Calu3 (cell line): ENCODE measurements around the gene CLIP1. TPM values are rescaled to one million over a fixed set of nuclear protein-coding genes. Genes with fewer than 3 reads are reported as not detected.

Experiments used
- BruUV-seq: library from RNA; stranded (reverse); fragments of 400-500 nt; replicated peaks from 2 replicates; lab custom pipeline; 2021; lab: Mats Ljungman, UMichigan
- CTCF ChIA-PET: fragments of 300-600 bp; sonication (Branson Sonifier 250); formaldehyde crosslinking; loops from one replicate; lab custom pipeline; 2022; ENCODE audit warnings: antibody characterized with exemption; lab: Charles Lee
- DNase-seq: peaks from one replicate; pipeline ENCODE4 v3.0.0; 2022
- H3K27ac Mint-ChIP-seq: one replicate; pipeline ENCODE4 v1.8.0; 2022; ENCODE audit warnings: mixed read lengths; ENCODE audit not compliant: unreplicated experiment
- H3K27me3 Mint-ChIP-seq: one replicate; pipeline ENCODE4 v1.8.0; 2022; ENCODE audit warnings: mixed read lengths; ENCODE audit not compliant: unreplicated experiment
- H3K36me3 Mint-ChIP-seq: one replicate; pipeline ENCODE4 v1.8.0; 2022; ENCODE audit warnings: mild to moderate bottlenecking, moderate library complexity, mixed read lengths; ENCODE audit not compliant: insufficient read depth, unreplicated experiment
- H3K4me1 Mint-ChIP-seq: one replicate; pipeline ENCODE4 v1.8.0; 2022; ENCODE audit warnings: mild to moderate bottlenecking, low read depth, mixed read lengths; ENCODE audit not compliant: unreplicated experiment
- H3K4me3 Mint-ChIP-seq: one replicate; pipeline ENCODE4 v1.8.0; 2022; ENCODE audit warnings: mild to moderate bottlenecking, low read depth, moderate library complexity, mixed read lengths; ENCODE audit not compliant: unreplicated experiment
- H3K9me3 Mint-ChIP-seq: one replicate; pipeline ENCODE4 v1.8.0; 2022; ENCODE audit warnings: low read depth, mixed read lengths; ENCODE audit not compliant: unreplicated experiment
- intact Hi-C: fragments of 100-400 bp; cut with micrococcal nuclease; formaldehyde crosslinking; loops from one replicate; pipeline ENCODE4 v1.10.0; 2022; ENCODE audit not compliant: unreplicated experiment
- total RNA-seq: library from RNA; stranded (reverse); gene quantifications from 2 replicates; pipeline ENCODE4 v1.2.3, GENCODE V29; 2022
- TF ChIP-seq, protein P1 (sequence below): fragments of 200-600 bp; IDR thresholded peaks from one replicate; pipeline ENCODE4 v1.8.0; 2022; ENCODE audit warnings: antibody characterized with exemption; ENCODE audit not compliant: unreplicated experiment

The CLIP1 gene
- total RNA-seq, 1 experiment from 2014 or later, result 95.3 TPM

DNA sequence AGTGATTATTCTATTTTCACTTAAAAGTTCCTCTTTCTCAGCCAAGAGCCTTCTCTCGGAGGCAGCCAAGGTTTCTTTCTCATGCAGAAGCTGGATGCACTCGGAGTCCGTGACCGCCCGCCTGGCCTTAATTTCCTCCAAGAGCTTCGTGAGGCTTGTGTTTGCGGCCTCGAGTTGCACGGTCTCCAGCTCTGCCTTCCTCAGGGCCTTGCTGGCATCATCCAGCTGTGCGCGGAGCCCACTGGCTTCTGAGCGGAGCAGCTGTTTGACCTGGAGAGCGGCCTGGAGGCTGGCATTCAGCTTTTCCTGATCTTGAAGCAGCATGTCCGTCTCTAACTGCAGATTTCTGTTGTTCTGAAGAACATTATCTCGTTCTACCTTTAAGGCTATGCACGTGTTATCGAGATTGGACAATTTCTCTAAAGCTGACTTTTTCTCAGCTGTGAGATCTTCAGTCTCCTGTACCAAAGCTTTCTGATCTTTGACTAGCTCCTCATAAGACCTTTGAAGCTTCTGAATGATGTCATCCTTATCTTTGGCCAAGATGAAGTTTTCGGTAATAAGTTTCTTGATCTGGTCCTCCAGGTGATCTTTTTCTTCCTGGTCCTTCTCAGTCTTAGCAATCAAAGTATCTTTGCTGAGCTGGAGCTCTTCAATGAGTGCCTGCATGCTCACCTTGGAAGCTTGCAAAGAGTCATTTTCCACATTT lies 99.0 kb downstream of the CLIP1 start:
- H3K9me3 Mint-ChIP-seq, result no peaks in the 10 kb centered on the region
- intact Hi-C loops, result no loop called here
- no peaks in the 10 kb centered on the region for H3K4me1 Mint-ChIP-seq
- CTCF ChIA-PET, result interaction anchor here (0.6 kb wide), 1 partner anchor 39 kb away, joined by 3 read pairs; no protein-coding TSS in a partner anchor
- H3K4me3 Mint-ChIP-seq, result no peak overlapping the region
- H3K36me3 Mint-ChIP-seq, result peaks cover 29% of the 10 kb centered on the region
- H3K27ac Mint-ChIP-seq, result no peak overlapping the region
- no peak for DNase-seq
- no peaks in the 10 kb centered on the region for H3K27me3 Mint-ChIP-seq
- BruUV-seq, result no TSS peak
- TF ChIP-seq, protein P1, sequence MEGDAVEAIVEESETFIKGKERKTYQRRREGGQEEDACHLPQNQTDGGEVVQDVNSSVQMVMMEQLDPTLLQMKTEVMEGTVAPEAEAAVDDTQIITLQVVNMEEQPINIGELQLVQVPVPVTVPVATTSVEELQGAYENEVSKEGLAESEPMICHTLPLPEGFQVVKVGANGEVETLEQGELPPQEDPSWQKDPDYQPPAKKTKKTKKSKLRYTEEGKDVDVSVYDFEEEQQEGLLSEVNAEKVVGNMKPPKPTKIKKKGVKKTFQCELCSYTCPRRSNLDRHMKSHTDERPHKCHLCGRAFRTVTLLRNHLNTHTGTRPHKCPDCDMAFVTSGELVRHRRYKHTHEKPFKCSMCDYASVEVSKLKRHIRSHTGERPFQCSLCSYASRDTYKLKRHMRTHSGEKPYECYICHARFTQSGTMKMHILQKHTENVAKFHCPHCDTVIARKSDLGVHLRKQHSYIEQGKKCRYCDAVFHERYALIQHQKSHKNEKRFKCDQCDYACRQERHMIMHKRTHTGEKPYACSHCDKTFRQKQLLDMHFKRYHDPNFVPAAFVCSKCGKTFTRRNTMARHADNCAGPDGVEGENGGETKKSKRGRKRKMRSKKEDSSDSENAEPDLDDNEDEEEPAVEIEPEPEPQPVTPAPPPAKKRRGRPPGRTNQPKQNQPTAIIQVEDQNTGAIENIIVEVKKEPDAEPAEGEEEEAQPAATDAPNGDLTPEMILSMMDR, result no peak

DNA sequence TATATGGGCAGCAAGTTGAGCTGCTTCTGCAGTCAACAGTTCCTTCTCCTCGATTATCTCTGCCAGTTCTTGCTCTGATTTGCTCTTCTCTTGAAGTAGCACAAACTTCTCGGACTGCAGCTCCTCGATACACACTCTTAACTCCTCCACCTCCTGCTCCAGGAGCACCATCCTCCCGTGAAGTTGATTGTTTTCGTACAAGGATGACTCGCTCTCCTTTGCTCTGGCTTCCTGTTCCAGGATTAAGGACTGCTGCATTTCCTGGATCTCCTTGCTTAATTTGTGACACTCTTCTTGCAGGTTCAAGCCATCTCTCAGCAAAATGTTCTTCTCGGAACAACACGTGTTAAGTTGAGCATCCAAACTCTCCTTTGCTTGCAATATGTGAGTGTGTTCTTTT lies 100.0 kb downstream of the CLIP1 start:
- no peak overlapping the region for H3K4me3 Mint-ChIP-seq
- no peaks in the 10 kb centered on the region for H3K27me3 Mint-ChIP-seq
- CTCF ChIA-PET, result interaction anchor here (0.6 kb wide), 1 partner anchor 107 kb away, joined by 3 read pairs; no protein-coding TSS in a partner anchor

DNA sequence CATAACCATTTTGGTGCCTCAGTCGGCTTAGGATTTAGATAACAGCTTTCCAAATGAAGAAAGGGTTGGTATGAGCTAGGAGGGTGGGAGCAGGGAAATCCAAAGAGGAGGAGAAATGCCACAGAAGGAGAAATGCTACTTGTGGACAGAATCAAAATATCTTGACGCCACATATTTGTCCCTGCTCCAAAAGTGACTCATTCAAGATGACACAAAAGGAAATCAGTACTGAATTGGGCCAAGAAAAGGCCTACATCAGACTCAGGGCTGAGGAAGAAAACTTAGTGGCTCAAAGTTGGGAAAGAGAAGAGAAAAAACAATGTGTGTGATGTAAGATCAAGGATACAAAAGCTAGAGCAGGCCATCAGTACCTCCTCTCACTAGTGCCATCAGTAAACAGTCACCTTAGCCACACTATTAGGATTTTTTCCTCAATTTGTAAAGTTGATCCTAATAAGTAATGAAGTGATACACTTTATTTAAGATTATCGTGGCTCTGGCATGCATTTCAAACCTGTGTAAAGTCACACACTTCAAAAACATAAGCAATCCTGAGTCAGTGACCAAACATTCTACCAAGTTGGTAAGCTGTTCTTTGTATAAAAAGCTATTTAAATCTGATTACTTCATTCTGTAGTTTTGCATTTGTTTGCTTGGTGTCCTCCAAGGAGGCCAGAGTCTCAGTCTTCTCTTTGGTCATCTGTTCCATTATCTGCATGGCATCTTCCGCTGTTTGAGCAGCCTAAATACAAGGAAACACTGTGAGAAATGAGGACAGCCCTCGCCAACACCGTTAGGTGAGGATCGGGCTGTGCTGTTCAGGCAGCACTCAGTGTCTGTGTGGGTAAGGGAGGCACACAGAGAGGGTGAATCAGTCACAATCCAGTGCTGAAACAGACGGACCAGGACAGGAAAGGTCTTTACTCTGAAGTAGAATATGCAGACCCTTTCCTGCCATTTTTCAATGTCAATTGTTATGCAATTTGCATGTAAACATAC lies 103.6 kb downstream of the CLIP1 start:
- CTCF ChIA-PET, result no interaction called here
- no peak for DNase-seq
- H3K27ac Mint-ChIP-seq, result no peak overlapping the region
- TF ChIP-seq, protein P1, result no peak
- no peaks in the 10 kb centered on the region for H3K4me1 Mint-ChIP-seq
- H3K36me3 Mint-ChIP-seq, result peaks cover 44% of the 10 kb centered on the region
- H3K9me3 Mint-ChIP-seq, result no peaks in the 10 kb centered on the region
- H3K27me3 Mint-ChIP-seq, result no peaks in the 10 kb centered on the region
- H3K4me3 Mint-ChIP-seq, result no peak overlapping the region
- intact Hi-C loops, result no loop called here
- no TSS peak for BruUV-seq

More for the DNA sequence above, 100.0 kb downstream of the CLIP1 start:
- Mint-ChIP-seq H3K4me1 (no peaks in the 10 kb centered on the region), H3K27ac (no peak overlapping the region), H3K36me3 (peaks cover 27% of the 10 kb centered on the region), H3K9me3 (no peaks in the 10 kb centered on the region)
- no peak for DNase-seq
- BruUV-seq, result no TSS peak
- TF ChIP-seq, protein P1, result no peak
- intact Hi-C loops, result no loop called here

DNA sequence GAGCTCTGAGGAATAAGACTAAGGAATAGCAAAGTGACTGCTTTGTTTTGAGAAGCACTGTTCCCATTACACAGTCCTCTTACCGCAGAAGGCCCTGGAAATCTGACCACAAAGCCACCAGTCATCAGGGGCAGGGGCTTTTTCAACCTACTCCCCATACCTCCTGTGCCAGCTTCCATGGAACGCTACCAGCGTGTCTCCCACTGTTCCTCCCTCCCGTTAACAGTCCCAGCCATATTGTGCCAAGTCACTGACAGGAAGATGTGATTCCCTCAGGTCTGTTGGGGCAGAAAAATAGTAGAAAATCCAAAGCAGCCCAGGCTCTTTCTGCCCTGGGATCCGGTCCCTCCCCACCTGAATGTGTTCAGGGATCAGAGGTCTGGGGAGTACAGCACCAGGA lies 109.5 kb downstream of the CLIP1 start:
- no TSS peak for BruUV-seq
- no peak for DNase-seq

More for the DNA sequence above, 109.5 kb downstream of the CLIP1 start:
- Mint-ChIP-seq H3K9me3 (no peaks in the 10 kb centered on the region), H3K4me3 (no peak overlapping the region), H3K36me3 (peaks cover 37% of the 10 kb centered on the region), H3K4me1 (no peaks in the 10 kb centered on the region), H3K27me3 (no peaks in the 10 kb centered on the region), H3K27ac (no peak overlapping the region)
- CTCF ChIA-PET, result no interaction called here
- TF ChIP-seq, protein P1, result no peak
- intact Hi-C loops, result no loop called here
